ENCODE measurements around the gene IPO13. TPM values are rescaled to one million over a fixed set of nuclear protein-coding genes. Genes with fewer than 3 reads are reported as not detected.

The IPO13 gene
- total RNA-seq, 4 donors from 2014 or later = 21.1 to 48.1 (median 42.0) TPM

- WGBS, 2 donors = 60 to 70% methylated on average over 4 of the region's 4 CpGs
- Histone ChIP-seq H3K4me3 (replicated peaks in 1 of 3) (no peak overlapping the region), H3K4me1 (peaks cover 18 to 42% of the 10 kb centered on the region in 2 donors), H3K27me3 (no peaks in the 10 kb centered on the region), H3K27ac (peak overlapping the region in 2 of 3 donors; percentile 9 to 47), H3K9me3 (no peaks in the 10 kb centered on the region), H3K36me3 (peaks cover 0 to 2% of the 10 kb centered on the region in 2 donors)
- TF ChIP-seq, protein P1, sequence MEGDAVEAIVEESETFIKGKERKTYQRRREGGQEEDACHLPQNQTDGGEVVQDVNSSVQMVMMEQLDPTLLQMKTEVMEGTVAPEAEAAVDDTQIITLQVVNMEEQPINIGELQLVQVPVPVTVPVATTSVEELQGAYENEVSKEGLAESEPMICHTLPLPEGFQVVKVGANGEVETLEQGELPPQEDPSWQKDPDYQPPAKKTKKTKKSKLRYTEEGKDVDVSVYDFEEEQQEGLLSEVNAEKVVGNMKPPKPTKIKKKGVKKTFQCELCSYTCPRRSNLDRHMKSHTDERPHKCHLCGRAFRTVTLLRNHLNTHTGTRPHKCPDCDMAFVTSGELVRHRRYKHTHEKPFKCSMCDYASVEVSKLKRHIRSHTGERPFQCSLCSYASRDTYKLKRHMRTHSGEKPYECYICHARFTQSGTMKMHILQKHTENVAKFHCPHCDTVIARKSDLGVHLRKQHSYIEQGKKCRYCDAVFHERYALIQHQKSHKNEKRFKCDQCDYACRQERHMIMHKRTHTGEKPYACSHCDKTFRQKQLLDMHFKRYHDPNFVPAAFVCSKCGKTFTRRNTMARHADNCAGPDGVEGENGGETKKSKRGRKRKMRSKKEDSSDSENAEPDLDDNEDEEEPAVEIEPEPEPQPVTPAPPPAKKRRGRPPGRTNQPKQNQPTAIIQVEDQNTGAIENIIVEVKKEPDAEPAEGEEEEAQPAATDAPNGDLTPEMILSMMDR (IDR thresholded peaks at IDR 0.05) = no peak
- no peak for TF ChIP-seq POLR2A (IDR thresholded peaks at IDR 0.05)
- intact Hi-C loops (cut with DNase I) = no loop called here
- DNase-seq = peak; percentile 51 to 58
These were observed 4.6 kb downstream of the IPO13 start for GRCh38 chr1:43951021-43951985.

- H3K36me3 ChIP-seq = peaks cover 13 to 17% of the 10 kb centered on the region in 2 donors
- no peaks in the 10 kb centered on the region for H3K27me3 ChIP-seq
- no peaks in the 10 kb centered on the region for H3K9me3 ChIP-seq
- H3K27ac ChIP-seq = peak overlapping the region in 1 of 3 donors; percentile 17
- 66 to 76% methylated on average over 6 to 8 of the region's 8 CpGs for WGBS, 2 donors
- H3K4me3 ChIP-seq (replicated peaks in 1 of 3) = no peak overlapping the region
- intact Hi-C loops (cut with DNase I) = no loop called here
- TF ChIP-seq POLR2A (IDR thresholded peaks at IDR 0.05) = no peak
- TF ChIP-seq, protein P1 (IDR thresholded peaks at IDR 0.05) = no peak
- peaks cover 11 to 36% of the 10 kb centered on the region in 2 donors for H3K4me1 ChIP-seq
- DNase-seq = peak in 1 of 2 donors; percentile 15
These were observed 6.1 kb downstream of the IPO13 start for GRCh38 chr1:43952731-43953346.

- H3K27ac ChIP-seq = peak overlapping the region in 1 of 3 donors; percentile 17
- H3K9me3 ChIP-seq = no peaks in the 10 kb centered on the region
- no peak overlapping the region for H3K4me3 ChIP-seq (replicated peaks in 1 of 3)
- 83 to 93% methylated on average over 3 of the region's 3 CpGs for WGBS, 2 donors
- peaks cover 6 to 30% of the 10 kb centered on the region in 2 donors for H3K4me1 ChIP-seq
- H3K36me3 ChIP-seq = peaks cover 18 to 22% of the 10 kb centered on the region in 2 donors
- no peaks in the 10 kb centered on the region for H3K27me3 ChIP-seq
- no peak for DNase-seq
- intact Hi-C loops (cut with DNase I) = no loop called here
- TF ChIP-seq POLR2A (IDR thresholded peaks at IDR 0.05) = no peak
- TF ChIP-seq, protein P1 (IDR thresholded peaks at IDR 0.05) = no peak
These were observed 6.6 kb downstream of the IPO13 start for GRCh38 chr1:43953361-43953760.

DNA sequence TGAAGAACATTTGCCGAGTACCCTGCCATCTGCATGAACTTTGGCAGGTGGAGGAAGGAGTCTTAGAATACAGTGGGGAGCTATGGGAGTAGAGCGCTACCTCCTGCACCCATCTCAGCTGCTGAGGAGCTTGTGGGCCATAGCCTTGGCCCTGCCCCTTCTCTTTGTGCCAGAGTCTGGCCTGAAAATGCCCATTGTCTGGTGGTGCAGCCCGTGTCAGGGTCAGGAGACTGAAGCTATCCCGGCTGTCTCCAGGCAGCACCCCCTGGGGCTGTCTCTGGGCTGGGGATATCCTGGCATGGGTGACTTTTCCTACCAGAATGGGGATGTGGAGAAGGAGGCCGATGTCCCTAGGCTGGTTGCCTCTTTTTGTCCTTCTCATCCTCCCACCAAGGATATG lies 7.3 kb downstream of the IPO13 start:
- 81 to 92% methylated on average over 4 to 5 of the region's 5 CpGs for WGBS, 2 donors

More for the DNA sequence above, 7.3 kb downstream of the IPO13 start:
- H3K4me1 ChIP-seq = peaks cover 3 to 24% of the 10 kb centered on the region in 2 donors
- TF ChIP-seq, protein P1 (IDR thresholded peaks at IDR 0.05) = no peak
- no peak for TF ChIP-seq POLR2A (IDR thresholded peaks at IDR 0.05)
- H3K9me3 ChIP-seq = no peaks in the 10 kb centered on the region
- H3K4me3 ChIP-seq (replicated peaks in 1 of 3) = no peak overlapping the region
- intact Hi-C loops (cut with DNase I) = no loop called here
- H3K27me3 ChIP-seq = no peaks in the 10 kb centered on the region
- DNase-seq = no peak
- peaks cover 18 to 27% of the 10 kb centered on the region in 2 donors for H3K36me3 ChIP-seq
- no peak overlapping the region for H3K27ac ChIP-seq
